ENCODE measurements around the gene SAP30. TPM values are rescaled to one million over a fixed set of nuclear protein-coding genes. Genes with fewer than 3 reads are reported as not detected.

Gene SAP30
- 15.8 and 19.2 TPM in 2 replicates for total RNA-seq

GRCh38 chr4:173370477-173371291, at the start of gene SAP30:
Gene SAP30, plus strand, starts transcription at chr4:173370954. Its CDS starts 229 bp downstream, at chr4:173371183.

GRCh38 chr4:173334085-173334890, 36.5 kb upstream of the SAP30 start, which contains the start of gene HMGB2:
Gene HMGB2, minus strand, starts transcription at chr4:173334358. Its CDS starts 709 bp downstream, at chr4:173333649.

GRCh38 chr4:173398779-173399415, 28.1 kb downstream of the SAP30 start, which contains the start of gene SCRG1:
Gene SCRG1, minus strand, starts transcription at chr4:173399116. Its CDS starts 7,702 bp downstream, at chr4:173391414.

Other genes starting within 250 kb of the SAP30 start
- gene GALNT7, start 202.1 kb upstream of the SAP30 start, total RNA-seq, result 9.8 and 15.1 TPM in 2 replicates
- 41.3 and 48.4 TPM in 2 replicates for gene HMGB2, start 36.6 kb upstream of the SAP30 start, total RNA-seq
- under 0.01 and 0.09 TPM in 2 replicates for gene SCRG1, start 28.2 kb downstream of the SAP30 start, total RNA-seq
- 3.2 and 8.4 TPM in 2 replicates for gene HAND2, start 159.3 kb downstream of the SAP30 start, total RNA-seq

Measured in bronchial smooth muscle cell (primary cell).